A549 (cell line): ENCODE data around the gene CDH6. TPM values are rescaled to one million over a fixed set of nuclear protein-coding genes. Genes with fewer than 3 reads are reported as not detected.

Experiments
- ATAC-seq, 2 experiments: fragments of 200-7000 bp in 1 of 2; fragments of >200 bp in 1 of 2; cut with Nextera tagmentation in 1 of 2; cut with Tn5 transposase in 1 of 2; 3 replicates each; pipeline versions ENCODE4 v1.8.0 to v1.9.1; 2018 to 2020; ENCODE audit warnings: mild to moderate bottlenecking in 1 of 2, moderate library complexity in 1 of 2
- CTCF ChIA-PET: fragments of 300-600 bp; sonication (Branson Sonifier 250); formaldehyde crosslinking; extraction: SDS; loops from one replicate; lab custom pipeline; 2021; ENCODE audit warnings: antibody characterized with exemption, inconsistent platforms; lab: Yijun Ruan, JAX
- POLR2A ChIA-PET: fragments of 350-600 bp; formaldehyde crosslinking; extraction: SDS; loops from one replicate; lab custom pipeline; 2021; ENCODE audit warnings: antibody characterized with exemption, inconsistent platforms; lab: Yijun Ruan, JAX
- DNase-seq, 2 experiments: peaks; one replicate each; pipeline versions ENCODE4 v3.0.0 to v3.0.0-alpha.2; 2011 to 2016; ENCODE audit warnings: low read depth in 1 of 2, low spot score in 1 of 2
- FAIRE-seq: peaks from 2 replicates; lab custom pipeline; 2011; peaks lifted over from hg19 to GRCh38; lab: Jason Lieb, UNC
- H3K27ac ChIP-seq, 2 experiments: fragments of >200 bp; sonication (Bioruptor Twin); formaldehyde crosslinking; 3 replicates each; pipeline ENCODE4 v1.5.1; 2016 to 2017
- H3K4me1 ChIP-seq: fragments of >200 bp; sonication (Bioruptor Twin); formaldehyde crosslinking; 3 replicates; pipeline ENCODE4 v1.6.1; 2016
- H3K4me2 ChIP-seq: fragments of >200 bp; sonication (Bioruptor Twin); formaldehyde crosslinking; 3 replicates; pipeline ENCODE4 v1.6.1; 2016
- H3K4me3 ChIP-seq: fragments of >200 bp; sonication (Bioruptor Twin); formaldehyde crosslinking; 3 replicates; pipeline ENCODE4 v1.5.1; 2016
- H3K9me3 ChIP-seq: fragments of >200 bp; sonication (Bioruptor Twin); formaldehyde crosslinking; 3 replicates; pipeline ENCODE4 v1.6.1; 2016
- ATOH8 ChIP-seq: fragments of 250-450 bp; sonication (Bioruptor Pico); IDR thresholded peaks from 2 replicates; pipeline ENCODE4 v1.5.0; 2020; ENCODE audit warnings: low read depth, mild to moderate bottlenecking, moderate library complexity
- BCL3 ChIP-seq: fragments of >200 bp; sonication (Bioruptor Twin); formaldehyde crosslinking; IDR thresholded peaks from 3 replicates; pipeline ENCODE4 v1.6.1; 2016
- BHLHE40 ChIP-seq: IDR thresholded peaks from 2 replicates; pipeline ENCODE4 v1.6.1; 2012; ENCODE audit warnings: low read depth, low read length, inconsistent platforms
- CBX2 ChIP-seq: fragments of 200-600 bp; sonication (generic); IDR thresholded peaks from 2 replicates; pipeline ENCODE4 v1.6.1; 2016; ENCODE audit warnings: low read depth, mild to moderate bottlenecking, borderline replicate concordance
- CBX8 ChIP-seq: fragments of 200-600 bp; sonication (generic); IDR thresholded peaks from 2 replicates; pipeline ENCODE4 v1.6.1; 2016
- CEBPB ChIP-seq, 2 experiments: fragments of >200 bp in 1 of 2; sonication (Bioruptor Twin) in 1 of 2; formaldehyde crosslinking in 1 of 2; IDR thresholded peaks; 2 replicates each; pipeline ENCODE4 v1.6.1; 2012 to 2016
- CHD2 ChIP-seq: fragments of 150-350 bp; IDR thresholded peaks from 2 replicates; pipeline ENCODE4 v1.6.1; 2014; ENCODE audit warnings: low read length; ENCODE audit not compliant: partially characterized antibody
- ELK1 ChIP-seq: fragments of 150-350 bp; IDR thresholded peaks from 2 replicates; pipeline ENCODE4 v1.6.1; 2014; ENCODE audit warnings: low read depth, mild to moderate bottlenecking, low read length
- EP300 ChIP-seq, 2 experiments: fragments of >200 bp; sonication (Bioruptor Twin); formaldehyde crosslinking; IDR thresholded peaks; 2 replicates in 1 of 2; 3 replicates in 1 of 2; pipeline ENCODE4 v1.6.1; 2016 to 2017
- ESRRA ChIP-seq: fragments of 150-350 bp; IDR thresholded peaks from 2 replicates; pipeline ENCODE4 v1.6.1; 2014; ENCODE audit warnings: mild to moderate bottlenecking, low read length, borderline replicate concordance
- HEYL ChIP-seq: fragments of 250-450 bp; sonication (Bioruptor Pico); IDR thresholded peaks from 2 replicates; pipeline ENCODE4 v1.8.0; 2021; ENCODE audit warnings: mild to moderate bottlenecking, moderate library complexity
- HMGXB4 ChIP-seq: fragments of 250-450 bp; sonication (Bioruptor Pico); IDR thresholded peaks from 2 replicates; pipeline ENCODE4 v1.5.0; 2021; ENCODE audit warnings: mild to moderate bottlenecking, moderate library complexity, borderline replicate concordance
- JUN ChIP-seq, 2 experiments: fragments of >200 bp; sonication (Bioruptor Twin); formaldehyde crosslinking; IDR thresholded peaks; 2 replicates in 1 of 2; 3 replicates in 1 of 2; pipeline ENCODE4 v1.6.1; 2016 to 2017
- KDM5A ChIP-seq: fragments of 200-600 bp; sonication (generic); IDR thresholded peaks from 2 replicates; pipeline ENCODE4 v1.6.1; 2016; ENCODE audit warnings: antibody characterized with exemption, mild to moderate bottlenecking
- MAFK ChIP-seq: fragments of 450-650 bp; IDR thresholded peaks from 2 replicates; pipeline ENCODE4 v1.6.1; 2014; ENCODE audit not compliant: partially characterized antibody
- MAX ChIP-seq: IDR thresholded peaks from 2 replicates; pipeline ENCODE4 v1.6.1; 2012
- MYC ChIP-seq: IDR thresholded peaks from 2 replicates; pipeline ENCODE4 v1.6.1; 2012; ENCODE audit warnings: mild to moderate bottlenecking, inconsistent platforms, low read length, improper control_type of control experiment, borderline replicate concordance
- NPAS2 ChIP-seq: fragments of 250-450 bp; sonication (Bioruptor Pico); IDR thresholded peaks from 2 replicates; pipeline ENCODE4 v1.8.0; 2022; ENCODE audit warnings: mild to moderate bottlenecking, moderate library complexity, borderline replicate concordance
- PBX3 ChIP-seq: IDR thresholded peaks from 2 replicates; pipeline ENCODE4 v1.6.1; 2012
- PHF8 ChIP-seq: fragments of 200-600 bp; sonication (generic); IDR thresholded peaks from 2 replicates; pipeline ENCODE4 v1.6.1; 2016; ENCODE audit warnings: low read depth, mild to moderate bottlenecking, antibody characterized with exemption, moderate library complexity, borderline replicate concordance
- POLR2A ChIP-seq: IDR thresholded peaks from 2 replicates; pipeline ENCODE4 v1.6.1; 2012; ENCODE audit warnings: mild to moderate bottlenecking, low read length
- RAD21 ChIP-seq, 2 experiments: fragments of >200 bp in 1 of 2; sonication (Bioruptor Twin) in 1 of 2; formaldehyde crosslinking in 1 of 2; IDR thresholded peaks in 1 of 2; conservative IDR thresholded peaks in 1 of 2; 2 replicates in 1 of 2; 3 replicates in 1 of 2; pipeline ENCODE4 v1.6.1; 2012 to 2018; ENCODE audit warnings: inconsistent platforms in 1 of 2
- RCOR1 ChIP-seq: fragments of 150-350 bp; IDR thresholded peaks from 2 replicates; pipeline ENCODE4 v1.6.1; 2014; ENCODE audit warnings: antibody characterized with exemption, low read length, low read depth
- RNF2 ChIP-seq: fragments of 200-600 bp; sonication (generic); IDR thresholded peaks from 2 replicates; pipeline ENCODE4 v1.6.1; 2016; ENCODE audit warnings: low read depth, mild to moderate bottlenecking, antibody characterized with exemption, moderate library complexity, borderline replicate concordance
- SMC3 ChIP-seq: fragments of >200 bp; sonication (Bioruptor Twin); formaldehyde crosslinking; IDR thresholded peaks from 3 replicates; pipeline ENCODE4 v1.6.1; 2018; ENCODE audit warnings: inconsistent platforms
- TP53 ChIP-seq: fragments of 250-450 bp; sonication (Bioruptor Pico); IDR thresholded peaks from 2 replicates; pipeline ENCODE4 v1.5.0; 2021; ENCODE audit warnings: mild to moderate bottlenecking, moderate library complexity
- USF2 ChIP-seq: fragments of 450-650 bp; IDR thresholded peaks from 2 replicates; pipeline ENCODE4 v1.6.1; 2014; ENCODE audit warnings: antibody characterized with exemption
- ZC3H11A ChIP-seq: fragments of 450-650 bp; IDR thresholded peaks from 2 replicates; pipeline ENCODE4 v1.6.1; 2014; ENCODE audit warnings: antibody characterized with exemption, mild to moderate bottlenecking
- ZSCAN20 ChIP-seq: fragments of 250-450 bp; sonication (Bioruptor Pico); IDR thresholded peaks from 2 replicates; pipeline ENCODE4 v1.8.0; 2022; ENCODE audit warnings: mild to moderate bottlenecking, moderate library complexity
- WGBS: methylation state at CpG from one replicate; pipeline ENCODE4 v1.1.6; 2017; ENCODE audit errors: missing lambda C conversion rate; 5-methylcytosine and 5-hydroxymethylcytosine counted together
- polyA plus RNA-seq, 4 experiments: library from polyadenylated mRNA; depleted of rRNA in 3 of 4; stranded (reverse); fragments of >200 nt; fragmentation: RNase III in 1 of 4; extraction: RNeasy Plus Mini Kit Qiagen cat#74134 plus additional on column Dnase treatment in 1 of 4; gene quantifications; 2 replicates in 3 of 4; 3 replicates in 1 of 4; pipeline ENCODE4 v1.2.3, GENCODE V29; 2011 to 2017

CDH6 gene
- polyA plus RNA-seq, 2 of the 4 experiments (the other 2 are of a cell fraction): 0.25 to 0.61 TPM

GRCh38 chr5:31350395-31350794, 156.9 kb downstream of the CDH6 start:
- Histone ChIP-seq H3K4me2 (no peak overlapping the region), H3K27ac (no peak overlapping the region), H3K4me3 (no peak overlapping the region), H3K4me1 (no peaks in the 10 kb centered on the region), H3K9me3 (no peaks in the 10 kb centered on the region)
- TF ChIP-seq CBX2 (no peak), ZSCAN20 (CRISPR knock-in tag) (no peak), BHLHE40 (no peak), CHD2 (no peak), JUN (IDR thresholded peaks at IDR 0.05) (no peak), HMGXB4 (no peak), BCL3 (no peak), USF2 (no peak), TP53 (CRISPR knock-in tag) (no peak), SMC3 (no peak), RNF2 (no peak), MYC (no peak), ESRRA (no peak), ATOH8 (CRISPR knock-in tag) (no peak), RCOR1 (no peak), PHF8 (no peak), HEYL (CRISPR knock-in tag) (no peak), RAD21 (conservative IDR thresholded peaks at IDR 0.05 in 1 of 2, IDR thresholded peaks at IDR 0.05 in 1 of 2) (no peak)
- POLR2A ChIA-PET: no interaction called here
- CTCF ChIA-PET: interaction anchor here (0.7 kb wide), 1 partner anchor 1089 kb away, joined by 3 read pairs; no protein-coding TSS in a partner anchor
- FAIRE-seq (no peak), DNase-seq (no peak), ATAC-seq (no peak)
- 55% methylated on average over 1 of the region's 1 CpG for WGBS

- Histone ChIP-seq H3K4me2 (no peak overlapping the region), H3K4me1 (no peaks in the 10 kb centered on the region), H3K27ac (no peak overlapping the region), H3K4me3 (no peak overlapping the region), H3K9me3 (no peaks in the 10 kb centered on the region)
- 46% methylated on average over 3 of the region's 3 CpGs for WGBS
- ATAC-seq (no peak), FAIRE-seq (no peak), DNase-seq (no peak)
- POLR2A ChIA-PET: no interaction called here
- CTCF ChIA-PET: no interaction called here
- TF ChIP-seq KDM5A: no peak
- no peak for TF ChIP-seq EP300 (IDR thresholded peaks at IDR 0.05)
- TF ChIP-seq CEBPB (IDR thresholded peaks at IDR 0.05): no peak
- TF ChIP-seq USF2: no peak
- no peak for TF ChIP-seq MAX
- TF ChIP-seq ELK1: no peak
- no peak for TF ChIP-seq PBX3
- no peak for TF ChIP-seq BCL3
- no peak for TF ChIP-seq CBX8
- TF ChIP-seq POLR2A: no peak
- no peak for TF ChIP-seq RCOR1
- TF ChIP-seq MAFK: no peak
- TF ChIP-seq ZC3H11A: no peak
- TF ChIP-seq RAD21 (conservative IDR thresholded peaks at IDR 0.05 in 1 of 2, IDR thresholded peaks at IDR 0.05 in 1 of 2): no peak
- TF ChIP-seq CBX2: no peak
- no peak for TF ChIP-seq ESRRA
- no peak for TF ChIP-seq NPAS2
Measured at GRCh38 chr5:31355337-31355736, 161.9 kb downstream of the CDH6 start.
